Activated CD4-positive, alpha-beta T cell treated with anti-CD3 and anti-CD28 coated beads for 24 hours (primary cell): ENCODE data around the gene MAPK9.

ENCODE experiments used
- DNase-seq, 2 donors: peaks; one replicate each; pipeline ENCODE4 v3.0.0-alpha.2; 2020; ENCODE audit warnings: low read depth in 2 of 2

The MAPK9 gene

DNA sequence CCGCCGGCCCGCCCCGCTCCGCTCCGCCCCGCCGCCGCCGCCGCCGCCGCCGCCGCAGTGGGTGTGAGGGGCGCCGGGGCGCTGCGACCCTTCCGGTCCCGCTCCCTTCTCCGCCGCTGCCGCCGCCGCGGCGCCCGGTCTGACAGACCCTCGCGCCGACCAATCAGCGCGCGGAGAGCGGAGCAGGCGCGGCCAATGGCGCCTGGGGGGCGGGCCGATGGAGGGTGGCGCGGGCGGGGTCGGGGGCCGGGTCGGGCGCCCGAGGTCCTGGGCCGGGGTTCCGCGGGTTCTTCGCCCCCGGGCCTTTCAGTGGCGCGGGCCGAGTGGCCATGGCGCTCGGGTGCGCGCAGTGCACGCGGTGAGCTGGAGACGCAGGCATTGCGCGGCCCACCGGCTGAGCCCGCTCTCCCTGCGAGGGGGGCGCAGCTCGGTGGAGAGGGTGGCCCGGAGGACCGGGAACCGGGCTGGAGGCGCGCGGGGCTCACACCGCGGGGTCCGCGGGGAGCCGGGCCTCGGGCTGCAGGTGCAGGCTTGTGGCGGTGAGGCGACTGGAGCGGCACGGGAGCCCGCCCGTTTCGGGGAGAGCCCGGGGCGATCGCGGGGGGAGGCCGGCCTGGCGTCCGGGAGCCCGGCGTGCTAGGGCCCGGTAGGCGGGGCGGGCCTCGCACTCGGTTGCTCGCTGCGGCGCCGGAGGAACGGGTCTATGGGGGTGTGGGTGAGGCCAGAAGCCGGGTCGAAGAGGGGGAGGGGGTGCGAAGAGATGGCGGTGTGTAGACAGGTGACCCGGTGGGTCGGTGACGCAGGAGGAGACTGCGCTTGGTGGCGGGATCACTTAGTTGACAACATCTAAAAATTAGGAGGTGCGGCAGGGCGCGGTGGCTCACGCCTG lies at the start of gene MAPK9:
Gene MAPK9, minus strand, starts transcription at position 141 of the 889 bp plus-strand sequence. CDS start 11,522 bp downstream, outside the sequence.
- DNase-seq: peak; percentile 74

DNA sequence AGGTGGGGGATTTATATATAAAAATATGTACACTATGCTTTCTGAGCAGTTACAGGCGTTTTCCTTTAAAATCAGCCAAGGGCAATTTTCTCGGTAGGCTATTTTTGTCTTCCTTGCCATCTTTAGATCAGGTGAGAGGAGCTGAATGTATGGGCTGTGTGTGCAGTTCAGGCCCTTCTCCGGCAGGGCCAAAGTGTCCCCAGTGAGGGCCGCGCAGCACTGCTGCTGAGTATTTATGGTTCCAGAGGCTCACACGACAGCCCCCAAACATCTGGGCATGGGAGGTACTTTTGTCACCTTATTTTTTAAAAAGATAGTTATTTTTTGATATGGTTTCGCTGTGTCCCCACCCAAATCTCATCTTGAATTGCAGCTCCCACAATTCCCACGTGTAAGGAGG lies 49.7 kb upstream of the MAPK9 start:
- DNase-seq: no peak

DNA sequence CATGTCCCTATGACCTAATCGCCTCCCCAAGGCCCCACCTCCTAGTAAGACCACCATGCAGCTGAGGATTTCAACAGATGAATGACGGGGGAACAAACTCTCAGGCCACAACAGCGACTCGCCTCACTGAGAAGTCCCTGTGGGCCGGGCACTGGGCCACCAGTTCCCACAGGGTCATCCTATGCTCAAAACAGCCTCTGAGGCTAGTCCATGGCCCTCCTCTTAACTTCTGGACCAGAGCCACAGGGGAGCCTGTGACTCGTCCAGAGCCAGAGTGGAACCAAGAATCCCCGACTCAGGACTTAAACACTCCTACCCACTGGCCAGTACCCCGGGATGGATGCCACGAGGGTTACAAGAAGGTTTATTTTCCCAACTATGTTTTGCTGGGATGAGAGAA lies 49.0 kb upstream of the MAPK9 start:
- no peak for DNase-seq

DNA sequence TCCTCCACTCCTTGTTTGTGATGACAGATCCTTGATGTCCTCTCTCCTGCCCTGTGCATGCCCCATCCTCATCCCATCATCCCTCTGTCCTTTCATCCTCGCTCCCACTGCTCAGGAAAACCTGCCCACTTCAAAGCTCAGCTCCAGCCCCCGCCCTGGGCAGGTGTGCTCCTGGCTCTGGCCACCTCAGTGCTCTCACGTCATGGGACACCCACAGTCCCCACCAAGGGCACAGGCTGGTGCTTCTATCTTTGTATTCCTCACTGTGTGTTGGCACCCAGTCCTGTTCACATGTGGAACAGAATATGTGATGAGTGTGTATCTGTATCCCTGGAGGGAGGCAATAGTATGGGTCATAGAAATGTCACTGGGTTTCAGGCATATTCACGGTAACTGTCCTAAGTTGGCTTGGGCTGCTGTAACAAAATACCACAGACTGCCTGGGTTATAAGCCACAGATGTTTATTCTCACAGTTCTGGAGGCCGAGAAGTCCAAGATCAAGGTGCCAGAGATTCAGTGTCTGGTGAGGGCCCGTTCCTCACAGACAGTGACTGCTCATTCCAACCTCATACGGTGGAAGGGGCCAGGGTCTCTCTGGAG lies 47.8 kb upstream of the MAPK9 start:
- DNase-seq: no peak

DNA sequence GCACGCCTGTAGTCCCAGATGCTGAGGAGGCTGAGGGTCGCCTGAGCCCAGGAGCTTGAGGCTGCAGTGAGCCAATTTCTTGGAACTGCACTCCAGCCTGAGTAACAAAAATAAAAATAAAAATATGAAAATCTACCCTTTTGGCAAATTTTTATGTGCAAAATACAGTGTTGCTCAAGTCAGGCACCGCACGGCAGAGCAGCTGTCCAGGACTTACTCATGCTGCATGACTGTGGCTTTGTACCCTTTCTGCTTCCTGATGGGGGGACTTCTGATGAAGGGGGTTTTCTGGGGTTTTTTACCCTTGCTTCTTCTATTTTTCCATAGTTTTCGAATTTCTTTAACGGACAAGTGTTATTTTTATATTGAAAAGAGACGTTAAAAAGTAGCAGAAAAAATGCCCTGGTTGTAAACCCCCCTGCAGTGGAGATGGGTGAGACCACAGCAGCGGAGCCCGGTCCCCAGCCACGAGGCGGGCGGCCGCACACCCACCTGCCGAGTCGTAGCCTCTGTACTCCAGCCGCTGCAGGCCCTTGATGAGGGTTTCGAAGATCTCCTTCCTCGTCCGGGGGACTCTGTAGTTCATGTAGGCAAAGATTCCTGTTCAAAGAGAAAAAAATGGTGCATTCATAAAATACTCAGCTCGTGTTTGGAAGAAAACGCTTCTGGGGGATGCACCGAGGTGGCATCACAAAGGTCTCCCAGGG lies 46.3 kb upstream of the MAPK9 start:
- no peak for DNase-seq

DNA sequence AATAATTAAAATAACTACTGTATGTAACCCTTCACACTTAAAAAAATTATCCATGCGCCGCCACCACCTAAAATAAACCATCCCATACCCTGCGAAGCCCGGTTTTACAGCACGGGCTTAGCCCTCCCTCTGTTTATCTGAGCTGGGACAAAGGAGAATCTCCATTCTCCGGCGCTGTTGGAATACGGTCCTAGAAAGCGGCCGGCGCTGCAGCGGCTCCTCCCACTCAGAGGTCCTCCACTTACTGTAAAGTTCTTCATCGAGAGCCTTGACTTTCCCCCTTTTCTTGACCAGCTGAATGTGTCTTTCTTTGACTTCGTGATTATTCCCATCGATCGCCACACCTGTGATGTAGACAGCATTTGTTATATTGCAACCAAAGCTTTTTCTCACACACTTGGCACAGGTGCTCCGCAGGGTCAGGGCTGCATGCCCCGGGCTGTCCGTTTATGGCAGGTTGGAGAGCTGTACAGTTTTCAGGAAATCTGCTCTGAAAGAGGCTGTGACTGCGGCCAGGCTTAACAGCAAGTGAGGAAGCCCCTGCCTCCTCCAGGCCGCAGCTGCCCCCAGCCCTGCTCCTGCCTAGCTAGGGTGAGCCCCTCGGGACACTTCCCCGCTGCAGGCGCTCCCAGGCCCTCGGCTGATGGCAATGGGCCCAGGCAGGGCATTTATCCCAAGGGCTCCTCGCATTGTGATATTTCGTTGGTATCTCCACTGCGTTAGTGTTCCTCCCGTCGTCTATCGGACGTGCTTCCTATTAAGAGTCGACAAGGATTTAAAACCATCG lies 44.5 kb upstream of the MAPK9 start:
- no peak for DNase-seq

DNA sequence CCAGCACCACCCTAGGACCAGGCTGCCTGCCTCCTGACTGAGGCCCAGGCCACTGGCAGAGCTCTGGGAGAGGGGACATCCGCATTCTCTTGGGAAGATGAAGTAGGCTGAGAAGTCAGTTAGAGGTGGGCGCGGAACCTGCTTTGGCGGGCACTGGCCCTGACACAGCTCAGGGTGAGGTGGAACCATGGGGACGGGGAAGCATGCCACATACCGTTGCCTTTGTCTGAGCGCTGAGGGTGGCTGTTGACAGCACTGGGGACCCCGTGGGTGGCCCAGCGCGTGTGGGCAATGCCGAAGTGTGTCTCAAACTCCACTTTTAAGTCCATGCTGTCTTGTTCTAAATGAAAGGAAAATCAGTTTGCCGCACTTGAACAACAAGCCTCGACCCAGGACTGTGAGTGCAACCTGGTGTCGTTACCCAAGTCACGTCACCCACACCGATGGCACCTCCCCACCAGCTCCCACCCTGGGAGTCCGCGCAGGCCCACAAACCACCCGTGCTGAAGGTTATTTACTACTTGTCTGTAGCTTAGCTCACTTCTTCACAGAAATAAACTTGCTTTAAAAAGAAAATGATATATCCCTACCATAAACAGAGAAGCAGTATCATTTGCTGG lies 43.8 kb upstream of the MAPK9 start:
- no peak for DNase-seq

DNA sequence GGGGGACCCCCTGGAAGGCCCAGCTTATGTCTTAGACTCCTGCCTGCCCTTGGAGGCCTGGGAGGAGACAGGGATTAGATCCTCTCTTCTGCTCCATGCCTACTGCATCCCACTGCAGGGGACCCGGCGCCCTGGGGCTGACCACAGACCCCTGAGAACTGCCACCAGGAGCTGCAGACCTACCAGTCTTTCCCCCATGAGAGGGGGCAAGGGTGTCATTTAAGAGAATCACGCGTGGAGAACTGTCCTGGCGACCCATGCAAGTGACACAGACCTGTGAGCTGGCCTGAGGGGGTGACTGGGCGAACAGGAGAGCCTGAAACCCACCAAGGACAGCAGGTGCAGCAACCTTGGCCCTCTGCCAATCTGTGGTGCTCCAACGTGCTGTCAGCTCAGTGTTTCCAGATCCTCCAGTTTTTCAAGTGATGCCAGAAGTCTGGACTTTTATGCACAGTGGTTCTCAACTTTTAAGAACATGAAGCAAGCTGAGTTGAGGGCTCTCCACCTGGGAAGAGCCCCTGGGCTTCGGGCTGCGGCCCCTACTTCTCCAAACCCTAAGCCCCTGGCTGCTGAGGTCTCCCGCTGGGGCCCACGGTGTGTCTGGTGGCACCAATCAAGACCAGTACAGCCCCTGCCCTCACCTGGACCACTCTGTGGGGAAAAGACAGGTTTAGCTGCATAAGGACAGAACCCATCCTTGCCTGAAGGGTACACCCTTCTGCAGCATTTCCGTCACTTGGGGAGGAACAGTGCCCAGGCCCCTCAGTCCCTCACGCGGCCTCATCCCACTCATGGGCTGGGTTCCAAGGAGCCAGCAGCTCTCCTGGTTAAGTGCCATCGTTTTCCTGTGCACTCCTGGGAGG lies 43.1 kb upstream of the MAPK9 start:
- DNase-seq: no peak

DNA sequence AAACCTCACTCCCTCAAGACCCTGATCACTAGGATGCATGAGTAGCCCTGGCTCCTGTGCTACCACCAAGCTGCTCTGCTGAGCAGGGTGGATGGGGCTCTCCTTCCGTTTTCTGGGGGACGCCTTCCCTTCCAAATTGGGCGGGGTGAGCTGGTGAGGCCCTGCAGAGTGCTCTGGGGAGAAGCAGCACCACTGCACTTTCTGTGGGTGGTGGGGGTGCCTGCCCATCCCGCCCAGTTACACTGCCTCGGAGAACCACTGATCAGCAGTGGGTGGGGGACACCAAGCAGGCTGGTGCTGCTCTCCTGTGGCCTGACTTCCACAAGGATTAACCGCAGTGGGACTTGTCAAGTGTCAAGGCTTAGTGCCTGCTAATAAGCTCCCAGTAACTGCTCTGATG lies 42.3 kb upstream of the MAPK9 start:
- no peak for DNase-seq

DNA sequence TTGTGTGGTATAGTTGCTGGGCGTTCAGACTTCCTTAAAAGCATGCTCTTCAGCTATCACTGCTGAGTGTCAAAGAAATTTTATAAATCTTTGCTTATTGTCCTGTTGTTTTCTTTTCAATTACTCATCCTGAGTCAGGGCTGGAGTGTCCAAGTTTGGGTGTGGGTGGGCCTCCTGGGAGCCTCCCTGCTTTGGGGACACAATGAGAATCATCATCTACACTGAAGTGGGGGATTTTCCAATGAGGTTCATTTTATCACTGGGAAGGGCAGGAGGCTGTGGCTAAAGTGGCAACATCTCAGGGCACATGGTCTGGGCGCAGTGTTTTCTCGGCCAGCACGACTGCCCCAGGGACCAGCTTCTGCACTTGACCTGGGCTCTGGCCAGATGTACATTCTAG lies 41.8 kb upstream of the MAPK9 start:
- no peak for DNase-seq

DNA sequence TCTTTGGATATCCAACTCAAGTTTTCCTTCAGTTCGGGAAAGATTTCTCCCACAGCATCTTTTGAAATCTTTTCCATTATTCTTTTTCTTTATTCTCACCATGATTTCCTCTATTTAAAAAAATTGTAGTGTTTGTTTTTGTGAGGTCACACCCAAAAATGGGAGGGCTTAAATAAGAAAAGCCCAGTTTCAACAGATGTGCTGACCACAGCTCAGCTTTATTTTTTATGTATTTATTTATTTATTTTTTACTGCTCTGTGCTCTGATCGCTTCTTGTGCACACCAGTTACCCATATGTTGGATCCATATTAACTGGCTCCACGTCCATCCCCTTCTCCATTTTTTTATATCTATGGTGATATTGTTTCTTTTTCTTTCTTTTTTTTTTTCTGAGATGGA lies 41.0 kb upstream of the MAPK9 start:
- no peak for DNase-seq

DNA sequence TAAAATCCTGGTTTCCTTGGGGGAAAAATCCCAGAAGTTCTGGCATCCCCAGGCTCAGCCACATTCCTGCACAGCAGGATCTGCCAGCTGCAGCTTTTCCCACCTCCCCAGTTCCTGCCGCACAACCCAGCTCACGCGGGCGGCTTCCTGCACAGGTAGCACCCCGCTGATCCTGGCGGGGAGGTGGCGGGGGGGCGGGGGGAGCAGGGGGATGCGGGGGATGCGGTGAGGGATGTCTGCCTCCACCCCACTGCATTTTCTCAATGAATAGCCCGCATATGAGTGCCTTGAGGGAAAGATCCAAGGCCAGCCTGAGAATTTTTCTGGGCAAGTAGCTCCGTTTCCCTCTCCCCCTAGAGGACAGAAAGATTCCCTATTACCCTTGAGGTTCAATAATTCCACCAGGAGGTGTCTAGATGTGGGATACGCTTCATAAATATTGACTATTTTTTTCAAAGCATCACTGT lies 40.2 kb upstream of the MAPK9 start:
- DNase-seq: no peak

DNA sequence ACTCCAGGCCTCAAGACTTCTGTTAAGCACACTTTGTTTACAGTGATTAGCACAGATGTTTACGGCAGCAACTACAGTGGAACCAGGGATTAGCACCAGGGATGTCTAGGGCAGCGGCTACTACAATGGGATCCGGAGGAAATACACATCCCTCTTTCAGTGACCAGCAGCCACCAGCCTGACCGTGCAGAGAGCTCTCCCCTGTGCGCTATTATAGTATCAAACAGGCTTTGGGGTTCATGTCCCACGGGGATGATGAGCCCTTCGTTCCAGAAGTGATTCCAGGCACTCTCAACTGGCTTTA lies 39.7 kb upstream of the MAPK9 start:
- DNase-seq: no peak

DNA sequence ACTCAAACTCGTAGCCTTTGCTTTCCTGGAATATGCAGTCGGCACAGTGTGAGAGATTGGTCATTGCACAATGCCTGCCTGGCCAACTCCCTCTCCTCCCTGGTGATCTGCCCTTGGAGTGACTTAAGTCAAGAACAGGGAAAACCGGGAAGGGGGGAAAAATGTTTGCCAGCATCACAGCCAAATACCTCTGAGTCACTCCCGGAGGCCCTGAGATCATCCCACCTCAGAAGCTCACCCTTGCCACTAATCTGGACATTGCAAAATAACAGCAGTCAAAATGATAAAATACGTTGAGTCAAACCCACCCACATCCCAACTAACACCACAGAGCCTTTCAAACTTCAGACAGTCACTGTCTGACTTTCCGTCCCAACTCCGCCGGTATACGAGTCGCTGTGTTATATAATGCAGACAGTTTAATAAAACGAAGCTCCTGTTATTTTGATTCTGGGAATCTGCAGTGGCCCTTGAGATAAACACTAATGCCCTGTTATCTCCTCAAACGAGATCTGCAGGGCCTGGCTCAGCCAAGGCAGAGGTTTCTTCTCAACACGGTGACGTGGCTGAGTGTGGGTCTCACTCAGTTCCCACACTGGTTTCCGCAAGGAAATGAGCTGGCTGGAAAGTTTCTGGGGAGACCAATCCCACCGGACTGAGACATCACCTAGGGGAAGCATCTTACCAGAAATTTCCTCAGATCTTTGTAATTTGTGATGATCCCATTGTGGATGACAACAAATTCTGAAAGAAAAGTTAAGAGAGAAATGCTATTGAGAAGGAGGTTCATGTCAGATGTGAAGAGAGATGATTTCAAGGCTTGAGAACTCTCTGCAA lies 39.1 kb upstream of the MAPK9 start:
- no peak for DNase-seq

DNA sequence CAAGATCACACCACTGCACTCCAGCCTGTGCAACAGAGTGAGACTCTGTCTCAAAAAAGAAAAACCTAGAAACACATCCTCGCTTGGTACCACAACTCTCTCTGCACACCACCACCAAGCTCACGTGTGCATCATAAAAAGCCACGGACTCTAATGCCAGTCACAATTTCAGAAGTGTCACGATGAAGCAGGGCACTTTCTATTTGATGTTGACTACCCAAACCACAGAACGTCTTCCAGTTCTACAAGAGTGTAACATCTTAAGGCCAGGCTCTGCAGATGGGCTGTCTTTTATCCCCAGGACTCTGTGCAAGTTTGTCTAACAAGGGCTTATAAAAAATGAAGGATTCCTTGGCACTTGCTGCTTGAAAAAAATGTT lies 38.4 kb upstream of the MAPK9 start:
- DNase-seq: no peak

DNA sequence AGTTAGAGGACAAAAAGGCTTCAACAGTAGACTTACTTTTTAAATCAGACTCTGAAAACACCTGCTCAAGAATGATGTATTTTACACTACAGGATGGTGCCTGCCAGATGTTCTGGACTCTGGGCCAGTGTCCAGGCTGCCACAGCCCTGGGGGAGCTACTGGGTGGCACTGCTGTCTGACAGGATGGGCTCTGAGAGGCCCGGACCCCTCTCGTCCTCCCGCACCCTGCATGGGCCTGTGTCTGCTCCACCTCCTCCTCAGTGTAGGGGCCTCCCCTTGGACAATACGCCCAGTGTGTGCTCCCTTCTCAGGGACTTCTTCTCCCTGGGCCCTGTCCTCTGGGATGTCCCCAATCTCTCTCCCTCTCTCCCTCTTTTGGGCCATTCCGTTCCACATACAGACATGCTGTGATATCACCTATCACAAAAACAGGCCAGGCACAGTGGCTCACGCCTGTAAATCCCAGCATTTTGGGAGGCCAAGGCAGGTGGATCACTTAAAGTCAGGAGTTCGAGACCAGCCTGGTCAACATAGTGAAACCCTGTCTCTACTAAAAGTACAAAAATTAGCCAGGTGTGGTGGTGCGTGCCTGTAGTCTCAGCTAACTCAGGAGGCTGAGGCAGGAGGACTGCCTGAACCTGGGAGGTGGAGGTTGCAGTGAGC lies 37.9 kb upstream of the MAPK9 start:
- DNase-seq: no peak

DNA sequence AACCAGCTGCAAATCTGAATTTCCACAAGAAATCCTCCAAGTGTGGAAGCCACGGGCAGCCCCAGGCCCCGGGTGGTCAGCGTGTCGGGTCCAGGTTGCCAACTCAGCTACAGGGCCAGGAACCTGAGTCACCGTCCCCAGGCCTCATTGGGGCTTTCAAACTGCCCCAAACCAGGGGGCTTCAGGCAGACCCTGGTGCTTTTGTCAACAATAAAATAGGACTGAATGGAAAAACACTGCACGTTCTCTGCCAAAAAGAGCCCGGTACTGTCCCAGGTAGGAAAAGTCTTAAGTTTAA lies 37.2 kb upstream of the MAPK9 start:
- DNase-seq: no peak

DNA sequence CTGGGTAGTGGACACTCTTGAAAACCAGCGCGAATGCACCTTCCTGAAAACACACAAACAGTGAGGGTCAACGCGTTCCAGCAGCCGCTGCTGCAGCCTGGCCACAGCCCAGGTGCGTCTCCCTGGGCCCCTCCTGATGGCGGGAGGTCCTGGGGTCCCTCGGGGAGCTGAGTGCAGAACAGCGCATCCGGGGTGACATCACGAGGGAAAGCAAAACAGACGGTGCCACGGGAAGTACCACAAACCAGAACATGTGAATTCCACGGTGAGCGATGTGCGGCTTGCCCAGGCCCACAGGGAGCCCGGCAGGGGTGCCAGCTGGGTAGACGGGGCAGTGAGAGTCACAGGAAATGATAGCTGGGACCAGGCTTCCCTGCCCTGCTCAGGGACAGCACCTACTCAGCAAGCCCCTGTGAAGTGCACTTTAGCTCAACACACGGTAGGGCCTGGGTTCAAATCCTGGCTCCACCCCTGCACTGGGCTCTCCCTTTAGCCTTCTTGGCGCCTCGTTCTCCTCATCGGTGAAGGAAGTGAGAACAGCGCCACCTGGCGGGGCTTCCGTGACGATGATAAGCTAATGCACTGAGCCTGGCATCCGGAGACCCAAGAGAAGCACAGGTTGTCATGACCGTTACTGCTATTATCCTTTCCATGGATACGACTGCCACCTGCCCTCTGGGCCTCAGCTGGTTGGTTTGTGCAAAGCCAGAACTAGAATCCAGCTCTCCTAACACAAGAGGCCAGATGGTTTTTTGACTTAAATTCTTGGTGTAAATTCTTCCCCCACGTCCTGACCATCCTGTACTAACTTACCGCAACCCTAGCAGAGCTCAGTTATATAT lies 36.6 kb upstream of the MAPK9 start:
- peak; percentile 76 to 87 for DNase-seq
